Ovary (tissue), 3 donors: ENCODE data around the gene PZP.

ENCODE experiments used
- CTCF ChIP-seq, 3 donors: fragments of 450-650 bp in 2 of 3; fragments of 200-600 bp in 1 of 3; IDR thresholded peaks; one replicate each; pipeline versions ENCODE4 v1.5.1 to v1.8.0; 2016 to 2022; ENCODE audit warnings: antibody characterized with exemption in 3 of 3, mild to moderate bottlenecking in 1 of 3
- EP300 ChIP-seq: sonication (generic); formaldehyde crosslinking; IDR thresholded peaks from one replicate; pipeline ENCODE4 v1.6.1; 2017; ENCODE audit warnings: antibody characterized with exemption
- donor health status: DM: no; HTN: no; CAD: no.

- TF ChIP-seq CTCF (IDR thresholded peaks at IDR 0.05) (no peak), EP300 (no peak)
Observed at GRCh38 chr12:9169979-9170634, 38.1 kb downstream of the PZP start.
